ENCODE measurements around the gene ANKRD24.
"Not testable (repeated sequence)": the region's sequence is repeated elsewhere in the genome, so short reads cannot be mapped to it uniquely, and the experiment has no call there.

ANKRD24 gene

DNA sequence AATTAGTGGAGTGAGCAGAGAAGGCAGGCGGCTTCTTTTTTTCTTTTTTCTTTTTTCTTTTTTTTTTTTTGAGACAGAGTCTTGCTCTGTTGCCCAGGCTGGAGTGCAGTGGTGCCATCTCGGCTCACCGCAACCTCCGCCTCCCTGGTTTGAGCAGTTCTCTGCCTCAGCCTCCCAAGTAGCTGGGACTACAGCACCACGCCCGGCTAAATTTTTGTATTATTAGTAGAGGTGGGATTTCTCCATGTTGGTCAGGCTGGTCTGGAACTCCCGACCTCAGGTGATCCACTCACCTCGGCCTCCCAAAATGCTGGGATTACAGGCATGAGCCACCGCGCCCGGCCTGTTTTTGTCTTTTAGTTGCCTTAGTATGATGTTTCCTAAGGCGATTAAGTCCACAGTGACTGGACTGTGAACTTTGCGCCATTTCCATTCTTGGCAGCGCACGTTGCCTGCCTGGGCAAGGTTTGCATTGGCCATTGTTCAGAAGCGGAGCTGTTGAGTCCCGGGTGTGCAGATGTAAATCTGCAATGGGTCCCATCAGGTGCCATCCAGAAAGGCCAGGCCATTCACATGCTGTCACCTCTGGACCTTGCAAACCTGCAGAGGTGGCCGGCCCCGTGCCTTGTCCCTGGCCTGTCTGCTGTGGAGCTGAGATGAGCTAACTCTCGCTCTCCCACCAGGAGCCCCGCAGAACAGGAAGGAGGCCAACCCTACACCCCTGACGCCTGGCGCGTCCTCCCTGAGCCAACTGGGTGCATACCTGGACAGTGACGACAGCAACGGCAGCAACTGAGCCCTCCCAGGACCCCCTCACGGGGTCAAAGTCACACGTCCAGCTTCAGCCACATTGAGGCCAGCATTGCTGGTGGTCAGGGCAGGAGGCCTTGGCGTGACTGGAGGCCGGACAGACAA, 85.7 kb downstream of the ANKRD24 start:
- no peaks in the 10 kb centered on the region for H3K27me3 ChIP-seq (ENCODE audit: control insufficient read depth in 1 of 2, insufficient read depth in 1 of 2, low read length in 2 of 2)
- no peak overlapping the region for H3K14ac ChIP-seq (ENCODE audit: low read length in 2 of 2)
- no peak overlapping the region for H2AFZ ChIP-seq (ENCODE audit: low read depth, low read length)
- no peak overlapping the region for H2BK5ac ChIP-seq (ENCODE audit: low read depth, low read length, poor library complexity, severe bottlenecking)
- H2BK15ac ChIP-seq (ENCODE audit: low read depth, poor library complexity, severe bottlenecking), result no peak overlapping the region
- H4K91ac ChIP-seq (ENCODE audit: low read length), result no peak overlapping the region
- H2BK120ac ChIP-seq (ENCODE audit: low read depth, low read length), result no peak overlapping the region
- H3K18ac ChIP-seq (ENCODE audit: low read depth in 1 of 2, low read length in 2 of 2), result no peak overlapping the region
- no peak overlapping the region for H2AK5ac ChIP-seq (ENCODE audit: low read length, severe bottlenecking)
- no peaks in the 10 kb centered on the region for H3K9me3 ChIP-seq (ENCODE audit: control insufficient read depth, low read length)
- peaks cover 40 to 43% of the 10 kb centered on the region in 2 experiments for H3K36me3 ChIP-seq (ENCODE audit: control insufficient read depth in 1 of 2, insufficient read depth in 2 of 2, low read depth in 1 of 2, low read length in 2 of 2)
- DNase-seq, result no peak
- H3K27ac ChIP-seq (ENCODE audit: low read length, poor library complexity, severe bottlenecking), result no peak overlapping the region
- H4K8ac ChIP-seq (ENCODE audit: low read length), result no peak overlapping the region
- H3K4me3 ChIP-seq (ENCODE audit: insufficient read depth in 1 of 2, low read depth in 1 of 2, low read length in 2 of 2), result no peak overlapping the region
- no peak overlapping the region for H3K23ac ChIP-seq (ENCODE audit: low read length in 2 of 2)
- no peak overlapping the region for H3K4ac ChIP-seq (ENCODE audit: low read depth in 1 of 2, low read length in 2 of 2)
- H3K79me1 ChIP-seq (replicated peaks; ENCODE audit: low read length, poor library complexity, severe bottlenecking), result peaks cover 3% of the 10 kb centered on the region
- no peak overlapping the region for H3K9ac ChIP-seq (ENCODE audit: low read length)
- H3K4me1 ChIP-seq (ENCODE audit: control insufficient read depth, insufficient read depth, low read depth, low read length), result no peaks in the 10 kb centered on the region
- H2BK12ac ChIP-seq (ENCODE audit: low read length in 2 of 2), result no peak overlapping the region
- WGBS, result 96% methylated on average over 30 of the region's 30 CpGs
- H3K4me2 ChIP-seq (ENCODE audit: low read length, poor library complexity, severe bottlenecking), result no peak overlapping the region

DNA sequence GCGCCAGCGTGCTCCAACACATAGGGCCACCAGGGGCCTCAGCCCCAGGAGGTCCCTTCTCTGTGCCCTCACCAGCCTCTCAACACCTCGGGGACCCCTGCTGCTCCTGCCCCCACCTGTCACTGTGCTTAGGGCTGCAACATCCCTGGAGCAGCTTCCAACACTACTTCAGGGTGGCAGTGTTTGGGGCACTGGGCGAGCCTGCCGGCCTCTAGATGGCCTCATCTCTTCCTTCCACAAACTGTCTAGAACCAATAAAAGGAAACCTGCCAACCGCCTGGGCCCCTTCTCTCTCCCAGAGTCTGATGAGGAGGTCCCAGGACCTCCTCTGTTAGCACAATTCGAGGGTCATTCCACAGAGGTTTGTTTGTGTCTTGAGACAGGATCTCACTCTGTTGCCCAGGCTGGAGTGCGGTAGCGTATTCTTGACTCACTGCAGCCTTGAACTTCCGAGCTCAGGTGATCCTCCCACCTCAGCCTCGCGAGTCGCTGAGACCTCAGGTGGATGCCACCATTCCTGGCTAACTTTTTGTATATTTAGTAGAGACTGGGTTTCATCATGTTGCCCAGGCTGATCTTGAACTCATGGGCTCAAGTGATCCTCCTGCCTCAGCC, 86.4 kb downstream of the ANKRD24 start:
- no peak overlapping the region for H3K4me3 ChIP-seq (ENCODE audit: insufficient read depth in 1 of 2, low read depth in 1 of 2, low read length in 2 of 2)
- no peak overlapping the region for H3K4ac ChIP-seq (ENCODE audit: low read depth in 1 of 2, low read length in 2 of 2)
- peaks cover 3% of the 10 kb centered on the region for H3K79me1 ChIP-seq (replicated peaks; ENCODE audit: low read length, poor library complexity, severe bottlenecking)
- no peak overlapping the region for H2AK5ac ChIP-seq (ENCODE audit: low read length, severe bottlenecking)
- no peaks in the 10 kb centered on the region for H3K9me3 ChIP-seq (ENCODE audit: control insufficient read depth, low read length)
- no peak overlapping the region for H2BK5ac ChIP-seq (ENCODE audit: low read depth, low read length, poor library complexity, severe bottlenecking)
- H3K23ac ChIP-seq (ENCODE audit: low read length in 2 of 2), result no peak overlapping the region
- no peak overlapping the region for H2BK120ac ChIP-seq (ENCODE audit: low read depth, low read length)
- H4K91ac ChIP-seq (ENCODE audit: low read length), result no peak overlapping the region
- H2BK12ac ChIP-seq (ENCODE audit: low read length in 2 of 2), result no peak overlapping the region
- H3K27me3 ChIP-seq (ENCODE audit: control insufficient read depth in 1 of 2, insufficient read depth in 1 of 2, low read length in 2 of 2), result no peaks in the 10 kb centered on the region
- H3K4me1 ChIP-seq (ENCODE audit: control insufficient read depth, insufficient read depth, low read depth, low read length), result no peaks in the 10 kb centered on the region
- H3K18ac ChIP-seq (ENCODE audit: low read depth in 1 of 2, low read length in 2 of 2), result no peak overlapping the region
- no peak overlapping the region for H2AFZ ChIP-seq (ENCODE audit: low read depth, low read length)
- no peak overlapping the region for H3K27ac ChIP-seq (ENCODE audit: low read length, poor library complexity, severe bottlenecking)
- 96% methylated on average over 13 of the region's 13 CpGs for WGBS
- H3K36me3 ChIP-seq (ENCODE audit: control insufficient read depth in 1 of 2, insufficient read depth in 2 of 2, low read depth in 1 of 2, low read length in 2 of 2), result peaks cover 35 to 43% of the 10 kb centered on the region in 2 experiments
- H3K14ac ChIP-seq (ENCODE audit: low read length in 2 of 2), result no peak overlapping the region
- H2BK15ac ChIP-seq (ENCODE audit: low read depth, poor library complexity, severe bottlenecking), result no peak overlapping the region
- no peak overlapping the region for H4K8ac ChIP-seq (ENCODE audit: low read length)
- DNase-seq, result no peak
- H3K9ac ChIP-seq (ENCODE audit: low read length), result no peak overlapping the region
- no peak overlapping the region for H3K4me2 ChIP-seq (ENCODE audit: low read length, poor library complexity, severe bottlenecking)

DNA sequence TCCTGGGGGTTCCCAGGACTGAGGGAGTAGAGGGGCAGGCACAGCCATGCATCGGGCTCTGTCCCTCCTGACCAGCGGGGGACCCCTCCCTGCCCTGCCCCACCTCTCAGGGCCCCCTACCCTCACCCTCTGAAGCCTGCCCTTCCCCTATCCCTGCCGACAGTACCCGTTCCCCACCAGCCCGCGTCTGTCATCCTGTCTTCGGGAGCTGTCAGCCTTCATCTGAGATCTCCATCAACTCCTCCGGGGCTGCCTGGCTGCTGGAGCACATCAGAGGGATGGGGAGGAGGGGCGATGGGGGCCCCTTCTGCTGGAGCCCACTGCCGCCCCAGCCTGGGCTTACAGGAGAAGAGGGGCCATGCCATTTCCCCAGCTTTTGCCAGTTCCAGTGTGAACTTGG, 90.4 kb downstream of the ANKRD24 start:
- H3K4ac ChIP-seq (ENCODE audit: low read depth in 1 of 2, low read length in 2 of 2), result no peak overlapping the region
- DNase-seq, result no peak
- no peaks in the 10 kb centered on the region for H3K9me3 ChIP-seq (ENCODE audit: control insufficient read depth, low read length)
- no peak overlapping the region for H3K18ac ChIP-seq (ENCODE audit: low read depth in 1 of 2, low read length in 2 of 2)
- H3K27me3 ChIP-seq (ENCODE audit: control insufficient read depth in 1 of 2, insufficient read depth in 1 of 2, low read length in 2 of 2), result peaks cover 10 to 11% of the 10 kb centered on the region in 2 experiments
- no peak overlapping the region for H2BK120ac ChIP-seq (ENCODE audit: low read depth, low read length)
- no peak overlapping the region for H3K27ac ChIP-seq (ENCODE audit: low read length, poor library complexity, severe bottlenecking)
- H3K4me3 ChIP-seq (ENCODE audit: insufficient read depth in 1 of 2, low read depth in 1 of 2, low read length in 2 of 2), result no peak overlapping the region
- H2AFZ ChIP-seq (ENCODE audit: low read depth, low read length), result no peak overlapping the region
- 85% methylated on average over 9 of the region's 10 CpGs for WGBS
- no peak overlapping the region for H4K8ac ChIP-seq (ENCODE audit: low read length)
- H3K9ac ChIP-seq (ENCODE audit: low read length), result no peak overlapping the region
- H3K4me2 ChIP-seq (ENCODE audit: low read length, poor library complexity, severe bottlenecking), result no peak overlapping the region
- no peak overlapping the region for H3K23ac ChIP-seq (ENCODE audit: low read length in 2 of 2)
- H2AK5ac ChIP-seq (ENCODE audit: low read length, severe bottlenecking), result no peak overlapping the region
- no peak overlapping the region for H2BK5ac ChIP-seq (ENCODE audit: low read depth, low read length, poor library complexity, severe bottlenecking)
- peaks cover 2% of the 10 kb centered on the region for H3K4me1 ChIP-seq (ENCODE audit: control insufficient read depth, insufficient read depth, low read depth, low read length)
- no peaks in the 10 kb centered on the region for H3K79me1 ChIP-seq (replicated peaks; ENCODE audit: low read length, poor library complexity, severe bottlenecking)
- H4K91ac ChIP-seq (ENCODE audit: low read length), result no peak overlapping the region
- H2BK12ac ChIP-seq (ENCODE audit: low read length in 2 of 2), result no peak overlapping the region
- H3K14ac ChIP-seq (ENCODE audit: low read length in 2 of 2), result no peak overlapping the region
- H2BK15ac ChIP-seq (ENCODE audit: low read depth, poor library complexity, severe bottlenecking), result no peak overlapping the region
- H3K36me3 ChIP-seq (ENCODE audit: control insufficient read depth in 1 of 2, insufficient read depth in 2 of 2, low read depth in 1 of 2, low read length in 2 of 2), result peaks cover 17 to 22% of the 10 kb centered on the region in 2 experiments

DNA sequence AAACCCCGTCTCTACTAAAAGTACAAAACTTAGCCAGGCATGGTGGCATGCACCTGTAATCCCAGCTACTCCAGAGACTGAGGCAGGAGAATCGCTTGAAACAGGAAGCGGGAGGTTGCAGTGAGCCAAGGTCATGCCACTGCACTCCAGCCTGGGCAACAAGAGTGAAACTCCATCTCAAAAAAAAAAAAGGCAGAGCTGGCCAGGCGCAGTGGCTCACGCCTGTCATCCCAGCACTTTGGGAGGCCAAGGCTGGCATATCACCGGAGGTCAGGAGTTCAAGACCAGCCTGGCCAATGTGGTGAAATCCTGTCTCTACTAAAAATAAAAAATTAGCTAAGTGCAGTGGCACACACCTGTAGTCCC, 91.8 kb downstream of the ANKRD24 start:
- H3K36me3 ChIP-seq (ENCODE audit: control insufficient read depth in 1 of 2, insufficient read depth in 2 of 2, low read depth in 1 of 2, low read length in 2 of 2); H2BK5ac ChIP-seq (ENCODE audit: low read depth, low read length, poor library complexity, severe bottlenecking); H4K91ac ChIP-seq (ENCODE audit: low read length); H3K23ac ChIP-seq (ENCODE audit: low read length in 2 of 2); H2BK15ac ChIP-seq (ENCODE audit: low read depth, poor library complexity, severe bottlenecking); H3K18ac ChIP-seq (ENCODE audit: low read depth in 1 of 2, low read length in 2 of 2); H2BK120ac ChIP-seq (ENCODE audit: low read depth, low read length); H3K79me1 ChIP-seq (replicated peaks; ENCODE audit: low read length, poor library complexity, severe bottlenecking); H3K4me2 ChIP-seq (ENCODE audit: low read length, poor library complexity, severe bottlenecking); H2AK5ac ChIP-seq (ENCODE audit: low read length, severe bottlenecking); H2BK12ac ChIP-seq (ENCODE audit: low read length in 2 of 2); H3K4ac ChIP-seq (ENCODE audit: low read depth in 1 of 2, low read length in 2 of 2); H3K4me3 ChIP-seq (ENCODE audit: insufficient read depth in 1 of 2, low read depth in 1 of 2, low read length in 2 of 2); H3K14ac ChIP-seq (ENCODE audit: low read length in 2 of 2); H3K9ac ChIP-seq (ENCODE audit: low read length); DNase-seq; H4K8ac ChIP-seq (ENCODE audit: low read length); H3K9me3 ChIP-seq (ENCODE audit: control insufficient read depth, low read length); H2AFZ ChIP-seq (ENCODE audit: low read depth, low read length); H3K27ac ChIP-seq (ENCODE audit: low read length, poor library complexity, severe bottlenecking): not testable (repeated sequence)
- Histone ChIP-seq H3K4me1 (ENCODE audit: control insufficient read depth, insufficient read depth, low read depth, low read length) (peaks cover 11% of the 10 kb centered on the region), H3K27me3 (ENCODE audit: control insufficient read depth in 1 of 2, insufficient read depth in 1 of 2, low read length in 2 of 2) (peaks cover 19 to 21% of the 10 kb centered on the region in 2 experiments)
- 96% methylated on average over 6 of the region's 6 CpGs for WGBS

Measured in mesenchymal stem cell (in vitro differentiated cells and primary cell).